H9 (cell line): Measurements from ENCODE around the gene ADAMTSL4. TPM values are rescaled to one million over a fixed set of nuclear protein-coding genes. Genes with fewer than 3 reads are reported as not detected.

ENCODE experiments used
- DNase-seq: peaks from one replicate; pipeline ENCODE4 v3.0.0-alpha.2; 2017
- H2AFZ ChIP-seq: one replicate; pipeline ENCODE4 v1.6.1; 2013; ENCODE audit warnings: mild to moderate bottlenecking, low read length, control low read depth, moderate library complexity
- H2AK5ac ChIP-seq: 2 replicates; pipeline ENCODE4 v1.6.1; 2013; ENCODE audit warnings: low read length, control low read depth, mixed read lengths; ENCODE audit not compliant: insufficient read length
- H2BK120ac ChIP-seq: one replicate; pipeline ENCODE4 v1.6.1; 2013; ENCODE audit warnings: low read depth, mild to moderate bottlenecking, low read length, control low read depth, inconsistent platforms; ENCODE audit not compliant: poor library complexity, severe bottlenecking
- H2BK12ac ChIP-seq: 2 replicates; pipeline ENCODE4 v1.6.1; 2013; ENCODE audit warnings: low read length, control low read depth, mixed read lengths, low read depth; ENCODE audit not compliant: insufficient read length
- H2BK15ac ChIP-seq: 2 replicates; pipeline ENCODE4 v1.6.1; 2013; ENCODE audit warnings: low read depth, low read length, control low read depth
- H2BK20ac ChIP-seq: one replicate; pipeline ENCODE4 v1.6.1; 2013; ENCODE audit warnings: low read depth, mild to moderate bottlenecking, low read length, control low read depth, inconsistent platforms; ENCODE audit not compliant: poor library complexity, severe bottlenecking
- H2BK5ac ChIP-seq: 2 replicates; pipeline ENCODE4 v1.6.1; 2013; ENCODE audit warnings: low read length, control low read depth, mixed read lengths; ENCODE audit not compliant: insufficient read length
- H3K14ac ChIP-seq: 2 replicates; pipeline ENCODE4 v1.6.1; 2013; ENCODE audit warnings: low read length, control low read depth; ENCODE audit not compliant: insufficient read depth
- H3K18ac ChIP-seq: 2 replicates; pipeline ENCODE4 v1.6.1; 2013; ENCODE audit warnings: low read depth, mild to moderate bottlenecking, mixed read lengths, low read length, control low read depth; ENCODE audit not compliant: insufficient read length
- H3K23ac ChIP-seq: 2 replicates; pipeline ENCODE4 v1.6.1; 2013; ENCODE audit warnings: low read length, control low read depth, mixed read lengths, low read depth; ENCODE audit not compliant: insufficient read length
- H3K23me2 ChIP-seq: 2 replicates; pipeline ENCODE4 v1.6.1; 2013; ENCODE audit warnings: low read depth, mild to moderate bottlenecking, mixed read lengths, low read length, control low read depth; ENCODE audit not compliant: insufficient read length, poor library complexity, severe bottlenecking
- H3K27ac ChIP-seq: 2 replicates; pipeline ENCODE4 v1.5.1; 2013; ENCODE audit warnings: low read length, control low read depth, mixed read lengths, low read depth; ENCODE audit not compliant: insufficient read length
- H3K27me3 ChIP-seq: 2 replicates; pipeline ENCODE4 v1.6.1; 2013; ENCODE audit warnings: low read length, control low read depth, inconsistent platforms; ENCODE audit not compliant: insufficient read depth
- H3K4ac ChIP-seq: 2 replicates; pipeline ENCODE4 v1.6.1; 2013; ENCODE audit warnings: low read depth, mild to moderate bottlenecking, control low read depth, inconsistent platforms, low read length, moderate library complexity
- H3K4me1 ChIP-seq: 2 replicates; pipeline ENCODE4 v1.6.1; 2013; ENCODE audit warnings: low read length, control low read depth, inconsistent platforms; ENCODE audit not compliant: insufficient read depth
- H3K4me2 ChIP-seq: 2 replicates; pipeline ENCODE4 v1.6.1; 2013; ENCODE audit warnings: low read length, control low read depth, mixed read lengths; ENCODE audit not compliant: insufficient read length, insufficient read depth
- H3K56ac ChIP-seq: 2 replicates; pipeline ENCODE4 v1.6.1; 2013; ENCODE audit warnings: low read depth, mild to moderate bottlenecking, mixed read lengths, low read length, control low read depth; ENCODE audit not compliant: insufficient read length
- H3K79me1 ChIP-seq: 2 replicates; pipeline ENCODE4 v1.6.1; 2013; ENCODE audit warnings: low read depth, mild to moderate bottlenecking, moderate library complexity, low read length, control low read depth, inconsistent platforms; ENCODE audit not compliant: insufficient read depth, poor library complexity, severe bottlenecking
- H3K79me2 ChIP-seq: 2 replicates; pipeline ENCODE4 v1.6.1; 2013; ENCODE audit warnings: low read length, control low read depth, inconsistent platforms; ENCODE audit not compliant: insufficient read depth
- H3K9ac ChIP-seq: 2 replicates; pipeline ENCODE4 v1.6.1; 2013; ENCODE audit warnings: low read length, control low read depth, mixed read lengths; ENCODE audit not compliant: insufficient read length; ENCODE audit errors: extremely low read depth
- H3K9me3 ChIP-seq: one replicate; pipeline ENCODE4 v1.6.1; 2013; ENCODE audit warnings: low read depth, low read length, inconsistent platforms; ENCODE audit not compliant: control insufficient read depth
- H3T11ph ChIP-seq: one replicate; pipeline ENCODE4 v1.6.1; 2013; ENCODE audit warnings: mild to moderate bottlenecking, low read length, control low read depth, inconsistent platforms
- H4K20me1 ChIP-seq: one replicate; pipeline ENCODE4 v1.6.1; 2013; ENCODE audit not compliant: control insufficient read depth, insufficient read length, insufficient read depth
- H4K5ac ChIP-seq: 2 replicates; pipeline ENCODE4 v1.6.1; 2013; ENCODE audit warnings: low read depth, mild to moderate bottlenecking, mixed read lengths, low read length, control low read depth; ENCODE audit not compliant: insufficient read length
- H4K8ac ChIP-seq: replicated peaks from 2 replicates; pipeline ENCODE4 v1.6.1; 2013; ENCODE audit warnings: low read length, control low read depth, mixed read lengths, low read depth; ENCODE audit not compliant: insufficient read length
- H4K91ac ChIP-seq: 2 replicates; pipeline ENCODE4 v1.6.1; 2013; ENCODE audit warnings: low read depth, mild to moderate bottlenecking, moderate library complexity, mixed read lengths, low read length, control low read depth; ENCODE audit not compliant: insufficient read length
- H3K27ac Mint-ChIP-seq, 3 experiments: 2 replicates in 2 of 3; 3 replicates in 1 of 3; pipeline ENCODE4 v1.8.0; 2020 to 2021; ENCODE audit warnings: mixed read lengths in 3 of 3, mild to moderate bottlenecking in 1 of 3, moderate library complexity in 1 of 3
- H3K27me3 Mint-ChIP-seq: 2 replicates; pipeline ENCODE4 v1.8.0; 2021; ENCODE audit warnings: low read depth, mild to moderate bottlenecking, moderate library complexity, mixed read lengths
- H3K36me3 Mint-ChIP-seq, 3 experiments: 2 replicates in 2 of 3; 3 replicates in 1 of 3; pipeline ENCODE4 v1.8.0; 2020 to 2021; ENCODE audit warnings: low read depth in 3 of 3, mixed read lengths in 3 of 3; ENCODE audit not compliant: insufficient read depth in 1 of 3
- H3K4me1 Mint-ChIP-seq, 2 experiments: 2 replicates each; pipeline ENCODE4 v1.8.0; 2020; ENCODE audit warnings: mixed read lengths in 2 of 2
- H3K4me3 Mint-ChIP-seq, 2 experiments: 2 replicates in 1 of 2; 3 replicates in 1 of 2; pipeline ENCODE4 v1.8.0; 2020 to 2021; ENCODE audit warnings: mild to moderate bottlenecking in 2 of 2, mixed read lengths in 2 of 2, moderate library complexity in 1 of 2
- H3K9me3 Mint-ChIP-seq, 2 experiments: 2 replicates in 1 of 2; 3 replicates in 1 of 2; pipeline ENCODE4 v1.8.0; 2020; ENCODE audit warnings: mild to moderate bottlenecking in 2 of 2, mixed read lengths in 2 of 2, moderate library complexity in 1 of 2
- CTCF ChIP-seq: fragments of 200-600 bp; sonication (generic); conservative IDR thresholded peaks from 3 replicates; pipeline ENCODE4 v1.8.0; 2021; ENCODE audit warnings: antibody characterized with exemption, mild to moderate bottlenecking
- WGBS: extraction: QIAGEN DNeasy Blood & Tissue Kit; methylation state at CpG from one replicate; pipeline ENCODE4 v1.1.7; 2013; ENCODE audit warnings: missing lambda C conversion rate, low lambda C conversion rate, mixed read lengths; ENCODE audit not compliant: insufficient read length; ENCODE audit errors: extremely low coverage; 5-methylcytosine and 5-hydroxymethylcytosine counted together
- total RNA-seq: library from RNA; stranded (reverse); gene quantifications from 2 replicates; pipeline ENCODE4 v1.2.1, GENCODE V29; 2021

The ADAMTSL4 gene
- total RNA-seq, 1 experiment from 2014 or later, result 6.1 TPM

- TF ChIP-seq CTCF, result no peak
- H4K20me1 ChIP-seq, result no peaks in the 10 kb centered on the region
These were observed 12.8 kb downstream of the ADAMTSL4 start for GRCh38 chr1:150561974-150562445.

More at GRCh38 chr1:150561974-150562445, 12.8 kb downstream of the ADAMTSL4 start:
- peak; percentile 94 for DNase-seq
- Histone ChIP-seq H3K14ac (peak overlapping the region; percentile 95), H3K4ac (peak overlapping the region; percentile 89; the same call in 1 of the 2 replicates), H2AFZ (no peak overlapping the region), H3K4me2 (peak overlapping the region; percentile 94), H3K79me2 (peaks cover 4% of the 10 kb centered on the region; the same call in 1 of the 2 replicates), H3K56ac (peak overlapping the region; percentile 37), H3K79me1 (peaks cover 4% of the 10 kb centered on the region), H3K23me2 (peaks cover 11% of the 10 kb centered on the region), H3K9ac (peak overlapping the region; percentile 93), H4K8ac (no peak overlapping the region), H3K9me3 (no peaks in the 10 kb centered on the region), H2BK12ac (peak overlapping the region; percentile 95), H3K18ac (peak overlapping the region; percentile 87), H3K27ac (peak overlapping the region; percentile 97), H4K91ac (peak overlapping the region; percentile 94), H2BK5ac (peak overlapping the region; percentile 95), H3K23ac (no peak overlapping the region), H3K27me3 (no peaks in the 10 kb centered on the region), H2AK5ac (peak overlapping the region; percentile 35), H3T11ph (no peak overlapping the region), H2BK15ac (no peak overlapping the region), H4K5ac (peak overlapping the region; percentile 44), H2BK120ac (no peak overlapping the region), H2BK20ac (no peak overlapping the region), H3K4me1 (peaks cover 10% of the 10 kb centered on the region)
- Mint-ChIP-seq H3K4me1 (peaks cover 44 to 47% of the 10 kb centered on the region in 2 experiments), H3K36me3 (no peaks in the 10 kb centered on the region; a peak in 1 of 7 replicates), H3K9me3 (no peaks in the 10 kb centered on the region; a peak in 1 of 5 replicates), H3K4me3 (peak overlapping the region; percentile 72 to 90), H3K27me3 (no peaks in the 10 kb centered on the region), H3K27ac (peak overlapping the region; percentile 99 to 100 (median 99))
- WGBS, result no CpG with 5 or more reads among the region's 18 CpGs
